GM06990 (cell line): ENCODE results near the gene SLC41A2.
"Not testable (repeated sequence)": the region's sequence is repeated elsewhere in the genome, so short reads cannot be mapped to it uniquely, and the experiment has no call there.

Source experiments
- DNase-seq: peaks from one replicate; pipeline ENCODE4 v3.0.0-alpha.2; 2011; ENCODE audit not compliant: insufficient read length; ENCODE audit errors: extremely low read depth
- H3K27me3 ChIP-seq: replicated peaks from 2 replicates; pipeline ENCODE4 v1.6.0; 2011; ENCODE audit warnings: low read length; ENCODE audit not compliant: control insufficient read depth, insufficient read depth
- H3K36me3 ChIP-seq: 2 replicates; pipeline ENCODE4 v1.5.1; 2011; ENCODE audit warnings: low read length; ENCODE audit not compliant: control insufficient read depth, insufficient read depth
- H3K4me3 ChIP-seq: replicated peaks from 2 replicates; pipeline ENCODE4 v1.5.1; 2011; ENCODE audit warnings: low read depth, mild to moderate bottlenecking, control low read depth, low read length
- TF ChIP-seq, protein P1 (sequence below): IDR thresholded peaks from 2 replicates; pipeline ENCODE4 v1.5.1; 2011; ENCODE audit warnings: low read length, control low read depth, mild to moderate bottlenecking, inconsistent platforms; ENCODE audit not compliant: insufficient read depth, poor library complexity, severe bottlenecking

Gene SLC41A2

DNA sequence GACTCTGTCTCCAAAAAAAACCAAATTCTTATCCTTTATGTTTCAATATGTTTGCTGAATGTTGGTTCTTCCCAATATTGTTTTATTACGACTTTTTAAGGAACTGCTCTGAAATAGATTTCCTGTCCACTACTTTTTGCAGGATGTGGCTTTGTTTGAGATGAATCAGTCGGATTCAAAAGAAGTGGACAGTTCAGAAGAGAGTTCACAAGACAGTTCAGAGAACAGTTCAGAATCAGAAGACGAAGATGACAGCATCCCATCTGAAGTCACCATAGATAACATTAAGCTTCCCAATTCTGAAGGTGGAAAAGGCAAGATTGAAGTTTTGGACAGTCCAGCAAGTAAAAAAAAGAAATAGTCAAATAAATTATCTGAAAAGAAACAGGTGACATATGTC is 36.2 kb upstream of the SLC41A2 start:
- TF ChIP-seq, protein P1, sequence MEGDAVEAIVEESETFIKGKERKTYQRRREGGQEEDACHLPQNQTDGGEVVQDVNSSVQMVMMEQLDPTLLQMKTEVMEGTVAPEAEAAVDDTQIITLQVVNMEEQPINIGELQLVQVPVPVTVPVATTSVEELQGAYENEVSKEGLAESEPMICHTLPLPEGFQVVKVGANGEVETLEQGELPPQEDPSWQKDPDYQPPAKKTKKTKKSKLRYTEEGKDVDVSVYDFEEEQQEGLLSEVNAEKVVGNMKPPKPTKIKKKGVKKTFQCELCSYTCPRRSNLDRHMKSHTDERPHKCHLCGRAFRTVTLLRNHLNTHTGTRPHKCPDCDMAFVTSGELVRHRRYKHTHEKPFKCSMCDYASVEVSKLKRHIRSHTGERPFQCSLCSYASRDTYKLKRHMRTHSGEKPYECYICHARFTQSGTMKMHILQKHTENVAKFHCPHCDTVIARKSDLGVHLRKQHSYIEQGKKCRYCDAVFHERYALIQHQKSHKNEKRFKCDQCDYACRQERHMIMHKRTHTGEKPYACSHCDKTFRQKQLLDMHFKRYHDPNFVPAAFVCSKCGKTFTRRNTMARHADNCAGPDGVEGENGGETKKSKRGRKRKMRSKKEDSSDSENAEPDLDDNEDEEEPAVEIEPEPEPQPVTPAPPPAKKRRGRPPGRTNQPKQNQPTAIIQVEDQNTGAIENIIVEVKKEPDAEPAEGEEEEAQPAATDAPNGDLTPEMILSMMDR = no peak
- peaks cover 17% of the 10 kb centered on the region for H3K36me3 ChIP-seq

DNA sequence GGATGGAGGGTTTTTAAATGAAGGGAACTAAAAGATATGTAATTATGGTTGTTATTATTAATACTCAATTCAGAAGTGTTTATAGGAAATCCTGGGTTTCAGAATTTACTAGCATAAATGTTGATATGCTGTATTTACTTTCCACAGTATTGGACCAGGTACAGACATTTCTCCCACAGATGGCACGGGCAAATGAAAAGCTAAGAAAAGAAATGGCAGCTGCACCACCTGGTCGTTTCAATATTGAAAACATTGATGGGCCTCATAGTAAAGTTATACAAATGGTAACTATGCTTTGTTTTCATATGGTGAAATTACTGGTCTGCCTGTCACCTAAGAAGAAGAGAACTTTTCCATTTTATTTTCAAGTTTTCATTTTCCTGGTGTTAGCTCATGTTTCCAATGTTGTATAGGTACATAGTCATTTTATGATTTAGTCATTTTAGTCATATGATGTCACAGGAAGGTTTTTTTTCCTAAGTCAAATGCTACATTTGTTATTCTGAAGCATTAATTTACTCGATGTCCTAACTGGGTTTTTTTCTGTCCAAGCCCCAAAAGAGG is 33.6 kb upstream of the SLC41A2 start:
- Histone ChIP-seq H3K27me3 (no peaks in the 10 kb centered on the region), H3K4me3 (no peak overlapping the region), H3K36me3 (peaks cover 6% of the 10 kb centered on the region)
- DNase-seq = no peak
- TF ChIP-seq, protein P1 = no peak

More for the DNA sequence above, 36.2 kb upstream of the SLC41A2 start:
- H3K4me3 ChIP-seq = no peak overlapping the region
- H3K27me3 ChIP-seq = no peaks in the 10 kb centered on the region
- no peak for DNase-seq

DNA sequence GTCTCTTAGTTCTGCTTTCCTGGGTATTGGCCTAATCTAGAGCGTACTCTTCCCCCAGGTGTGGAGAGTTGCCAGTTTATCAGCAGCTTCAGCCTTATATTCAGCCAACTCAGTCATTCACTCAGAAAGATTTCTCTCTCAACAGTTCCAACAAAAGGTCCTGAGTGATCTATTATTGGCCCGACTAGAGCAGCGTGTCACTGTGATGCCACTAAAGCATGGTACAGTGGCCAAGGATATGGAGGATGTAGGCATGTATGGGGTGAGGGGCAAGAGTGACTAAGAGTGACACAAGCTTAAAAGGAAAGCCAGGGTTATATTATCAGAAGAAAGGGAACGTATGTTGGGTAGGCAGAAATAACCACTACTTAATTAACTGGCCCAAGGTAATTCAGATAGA is 32.9 kb upstream of the SLC41A2 start:
- no peak for DNase-seq
- Histone ChIP-seq H3K36me3 (peaks cover 5% of the 10 kb centered on the region), H3K4me3 (no peak overlapping the region), H3K27me3 (no peaks in the 10 kb centered on the region)
- TF ChIP-seq, protein P1 = no peak

DNA sequence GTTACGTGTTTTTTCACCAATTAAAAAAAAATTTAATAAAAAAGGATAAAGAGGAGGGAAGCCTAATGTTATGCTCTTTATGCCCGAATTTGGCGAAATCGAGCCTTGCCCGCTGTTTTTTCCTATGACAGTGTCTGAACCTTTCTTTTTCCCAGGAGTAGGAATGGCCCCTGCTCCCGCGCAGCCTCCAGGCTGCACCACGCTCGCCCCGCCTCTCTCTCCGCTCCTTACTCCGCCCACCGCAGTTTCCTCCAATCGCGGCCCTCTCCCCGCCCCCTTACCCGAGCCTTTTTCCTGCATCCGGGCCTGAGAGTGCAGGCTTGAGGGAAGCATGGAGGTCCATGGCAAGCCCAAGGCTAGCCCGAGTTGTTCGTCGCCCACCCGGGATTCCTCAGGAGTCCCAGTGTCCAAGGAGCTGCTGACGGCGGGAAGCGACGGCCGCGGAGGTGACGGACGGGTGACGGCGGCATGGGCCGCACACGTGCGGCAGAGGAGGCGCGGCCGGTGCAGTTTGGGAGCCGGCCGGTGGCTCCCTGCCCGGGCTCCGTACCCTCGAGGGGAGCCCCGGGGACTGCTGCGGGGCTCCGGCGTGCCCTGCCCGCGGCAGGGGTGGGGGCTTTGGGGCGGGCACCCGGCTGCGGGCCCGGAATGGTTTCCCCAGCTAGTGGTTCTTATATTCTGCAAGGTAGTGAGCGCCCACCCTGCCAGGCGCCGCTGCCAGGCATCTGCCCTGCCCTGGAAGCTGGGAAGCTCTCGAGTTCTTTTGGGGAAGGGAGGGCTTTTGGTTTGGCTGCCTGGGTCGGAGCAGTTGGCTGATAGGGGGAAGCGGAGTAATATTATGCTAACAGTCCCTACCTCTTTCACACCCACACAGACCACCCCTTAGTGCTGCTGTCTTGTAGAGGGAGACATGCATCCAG is 28.2 kb upstream of the SLC41A2 start, which contains the start of gene NOPCHAP1:
Gene NOPCHAP1, plus strand, starts transcription at position 295 of the 920 bp plus-strand sequence. Its CDS starts 37 bp downstream, at position 332.
- no peaks in the 10 kb centered on the region for H3K36me3 ChIP-seq
- peak within 1 kb of the TSS; percentile 93 for H3K4me3 ChIP-seq
- H3K27me3 ChIP-seq = no peaks in the 10 kb centered on the region
- TF ChIP-seq, protein P1 = no peak
- DNase-seq = peak; percentile 86

DNA sequence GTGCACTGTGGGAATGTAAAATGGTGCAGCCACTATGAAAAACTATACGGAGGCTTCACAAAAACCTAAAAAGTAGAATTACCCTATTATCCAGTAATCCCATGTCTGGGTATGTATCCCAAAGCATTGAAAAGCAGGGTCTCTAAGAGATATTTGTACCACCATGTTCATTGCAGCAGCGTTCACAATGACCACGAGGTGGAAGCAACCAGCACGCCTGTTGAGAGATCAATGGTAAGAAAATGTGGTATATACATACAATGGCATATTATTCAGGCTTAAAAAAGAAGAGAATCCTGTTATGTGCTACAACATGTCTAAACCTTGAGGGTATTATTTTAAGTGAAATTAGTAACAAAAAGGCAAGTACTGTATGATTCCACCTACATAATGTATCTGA is 27.1 kb upstream of the SLC41A2 start:
- H3K36me3 ChIP-seq = no peaks in the 10 kb centered on the region
- TF ChIP-seq, protein P1 = peak; percentile 42
- H3K4me3 ChIP-seq = peak overlapping the region; percentile 93
- DNase-seq = no peak
- H3K27me3 ChIP-seq = no peaks in the 10 kb centered on the region

DNA sequence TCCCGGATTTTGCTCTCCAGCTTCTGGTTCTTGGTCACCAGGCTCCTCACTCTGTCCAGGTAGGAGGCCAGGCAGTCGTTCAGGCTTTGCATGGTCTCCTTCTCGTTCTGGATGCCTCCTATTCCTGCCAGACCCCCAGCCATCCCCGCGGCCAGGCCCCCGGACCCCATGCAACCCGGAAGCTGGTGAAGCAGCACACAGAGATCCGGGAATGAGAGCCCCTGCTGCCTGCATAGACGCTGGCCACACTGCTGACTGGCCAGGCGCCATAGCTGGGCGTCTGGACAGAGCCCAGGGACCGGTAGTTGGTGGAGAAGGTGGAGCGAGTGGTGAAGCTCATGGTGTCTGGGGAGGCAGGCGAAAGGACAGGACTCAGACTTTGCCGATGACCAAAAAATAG is 19.6 kb upstream of the SLC41A2 start:
- not testable (repeated sequence) for H3K36me3 ChIP-seq, DNase-seq, H3K27me3 ChIP-seq, H3K4me3 ChIP-seq
